ENCODE measurements around the gene CPT1B. TPM values are rescaled to one million over a fixed set of nuclear protein-coding genes. Genes with fewer than 3 reads are reported as not detected.

Gene CPT1B
- total and polyA plus RNA-seq, 12 donors: 61.2 to 487 (median 398) TPM

DNA sequence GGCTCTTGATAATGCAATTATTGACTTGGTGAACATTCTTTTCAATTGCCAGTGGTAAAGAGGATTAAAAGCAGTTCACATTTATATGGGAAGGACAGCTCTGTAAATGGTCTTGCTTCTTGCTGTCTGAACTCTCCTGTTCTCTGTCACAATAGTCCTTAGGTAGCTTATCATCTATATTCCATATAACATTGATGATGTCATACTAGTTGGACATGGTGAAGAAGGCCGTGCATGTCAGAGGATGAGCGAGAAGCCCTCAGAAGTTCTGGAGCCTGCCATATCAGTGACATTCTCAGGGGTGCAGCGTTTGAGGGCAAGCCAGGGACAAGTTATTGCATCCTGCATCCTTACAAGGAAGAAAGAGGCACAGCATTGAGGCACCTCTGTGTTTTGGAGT, 7.0 kb upstream of the CPT1B start:
- DNase-seq: no peak
- TF ChIP-seq CTCF (IDR thresholded peaks at IDR 0.05): no peak

GRCh38 chr22:50584106-50585096, 6.2 kb upstream of the CPT1B start:
- H3K36me3 ChIP-seq: peaks cover 0 to 19% (median 2%) of the 10 kb centered on the region in 9 donors
- H3K4me1 ChIP-seq: peaks cover 0 to 36% (median 26%) of the 10 kb centered on the region in 9 donors
- no peak overlapping the region for H3K27ac ChIP-seq
- H3K9me3 ChIP-seq: no peaks in the 10 kb centered on the region
- 94 to 96% methylated on average over 23 of the region's 23 CpGs for WGBS, 2 donors
- ATAC-seq: no peak
- TF ChIP-seq CTCF (IDR thresholded peaks at IDR 0.05): no peak
- no peaks in the 10 kb centered on the region for H3K27me3 ChIP-seq
- no peak for DNase-seq
- no peak overlapping the region for H3K4me3 ChIP-seq
- intact Hi-C loops (cut with DNase I): loop anchor here in 1 of 10 donors (5.0 kb wide), 1 partner anchor 62 kb away; no protein-coding TSS in a partner anchor

More for the DNA sequence above, 7.0 kb upstream of the CPT1B start:
- Histone ChIP-seq H3K4me1 (peaks cover 0 to 29% (median 22%) of the 10 kb centered on the region in 9 donors), H3K9me3 (no peaks in the 10 kb centered on the region), H3K36me3 (peaks cover 0 to 11% (median 0%) of the 10 kb centered on the region in 9 donors), H3K27me3 (no peaks in the 10 kb centered on the region), H3K27ac (no peak overlapping the region), H3K4me3 (no peak overlapping the region)
- ATAC-seq: no peak
- intact Hi-C loops (cut with DNase I): no loop called here
- 88 to 90% methylated on average over 3 of the region's 3 CpGs for WGBS, 2 donors

- intact Hi-C loops (cut with DNase I): loop anchor here in 3 of 10 donors (2.0 to 5.0 kb wide), 3 partner anchors 21 to 61 kb away; partner anchors contain the start of gene SYCE3 (in 1 of the 3)
- DNase-seq (no peak), ATAC-seq (peak; percentile 1 to 42 (median 9))
- 7 to 9% methylated on average over 36 to 37 of the region's 37 CpGs for WGBS, 2 donors
- Histone ChIP-seq H3K4me1 (peaks cover 5 to 46% (median 36%) of the 10 kb centered on the region in 9 donors), H3K4me3 (peak overlapping the region; percentile 58 to 88 (median 78)), H3K27me3 (no peaks in the 10 kb centered on the region), H3K36me3 (peaks cover 0 to 29% (median 6%) of the 10 kb centered on the region in 9 donors), H3K27ac (peak overlapping the region; percentile 96 to 100 (median 97)), H3K9me3 (no peaks in the 10 kb centered on the region)
- TF ChIP-seq CTCF (IDR thresholded peaks at IDR 0.05): peak in 1 of 9 donors; percentile 8
Measured at GRCh38 chr22:50583294-50583861, 5.2 kb upstream of the CPT1B start.

Data from heart right ventricle (tissue), 16 donors.